ENCODE data around the gene CDC26. TPM values are rescaled to one million over a fixed set of nuclear protein-coding genes. Genes with fewer than 3 reads are reported as not detected.
A peak's percentile ranks its signal among the peaks of the same experiment; 100 is the strongest.

CDC26 gene
- total and polyA plus RNA-seq, 10 of the 15 experiments (the other 5 are each of a cell fraction or from before 2014, with no cell fraction given), result 28.2 to 156 (median 61.5) TPM

DNA sequence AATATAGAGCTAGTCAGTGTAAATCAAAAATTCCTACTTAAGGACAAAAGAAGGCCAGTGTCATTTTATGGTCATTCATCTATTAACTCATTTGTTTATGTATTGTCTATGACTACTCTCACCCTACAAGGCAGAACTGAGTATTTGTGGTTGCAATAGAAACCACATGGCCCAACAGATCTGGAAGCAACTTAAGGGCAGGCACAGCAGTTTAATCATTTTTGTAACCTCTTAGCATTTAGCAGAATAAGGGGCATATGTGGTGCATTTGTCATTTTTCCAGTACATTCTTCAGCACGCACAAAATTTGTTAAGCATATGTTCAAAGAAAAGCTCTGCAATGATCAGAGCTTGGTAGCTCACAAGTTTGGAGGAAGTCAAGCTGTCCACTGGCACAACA, 55.4 kb downstream of the CDC26 start (continued):
- no peak for TF ChIP-seq KDM1A (IDR thresholded peaks at IDR 0.05; ENCODE audit: borderline replicate concordance)
- no peak for TF ChIP-seq ZNF384 (IDR thresholded peaks at IDR 0.05; ENCODE audit: borderline replicate concordance, low read depth, low read length)
- TF ChIP-seq, protein P1, sequence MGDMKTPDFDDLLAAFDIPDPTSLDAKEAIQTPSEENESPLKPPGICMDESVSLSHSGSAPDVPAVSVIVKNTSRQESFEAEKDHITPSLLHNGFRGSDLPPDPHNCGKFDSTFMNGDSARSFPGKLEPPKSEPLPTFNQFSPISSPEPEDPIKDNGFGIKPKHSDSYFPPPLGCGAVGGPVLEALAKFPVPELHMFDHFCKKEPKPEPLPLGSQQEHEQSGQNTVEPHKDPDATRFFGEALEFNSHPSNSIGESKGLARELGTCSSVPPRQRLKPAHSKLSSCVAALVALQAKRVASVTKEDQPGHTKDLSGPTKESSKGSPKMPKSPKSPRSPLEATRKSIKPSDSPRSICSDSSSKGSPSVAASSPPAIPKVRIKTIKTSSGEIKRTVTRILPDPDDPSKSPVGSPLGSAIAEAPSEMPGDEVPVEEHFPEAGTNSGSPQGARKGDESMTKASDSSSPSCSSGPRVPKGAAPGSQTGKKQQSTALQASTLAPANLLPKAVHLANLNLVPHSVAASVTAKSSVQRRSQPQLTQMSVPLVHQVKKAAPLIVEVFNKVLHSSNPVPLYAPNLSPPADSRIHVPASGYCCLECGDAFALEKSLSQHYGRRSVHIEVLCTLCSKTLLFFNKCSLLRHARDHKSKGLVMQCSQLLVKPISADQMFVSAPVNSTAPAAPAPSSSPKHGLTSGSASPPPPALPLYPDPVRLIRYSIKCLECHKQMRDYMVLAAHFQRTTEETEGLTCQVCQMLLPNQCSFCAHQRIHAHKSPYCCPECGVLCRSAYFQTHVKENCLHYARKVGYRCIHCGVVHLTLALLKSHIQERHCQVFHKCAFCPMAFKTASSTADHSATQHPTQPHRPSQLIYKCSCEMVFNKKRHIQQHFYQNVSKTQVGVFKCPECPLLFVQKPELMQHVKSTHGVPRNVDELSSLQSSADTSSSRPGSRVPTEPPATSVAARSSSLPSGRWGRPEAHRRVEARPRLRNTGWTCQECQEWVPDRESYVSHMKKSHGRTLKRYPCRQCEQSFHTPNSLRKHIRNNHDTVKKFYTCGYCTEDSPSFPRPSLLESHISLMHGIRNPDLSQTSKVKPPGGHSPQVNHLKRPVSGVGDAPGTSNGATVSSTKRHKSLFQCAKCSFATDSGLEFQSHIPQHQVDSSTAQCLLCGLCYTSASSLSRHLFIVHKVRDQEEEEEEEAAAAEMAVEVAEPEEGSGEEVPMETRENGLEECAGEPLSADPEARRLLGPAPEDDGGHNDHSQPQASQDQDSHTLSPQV (IDR thresholded peaks at IDR 0.05), result no peak
- TF ChIP-seq ZNF622 (IDR thresholded peaks at IDR 0.05), result no peak
- TF ChIP-seq ZNF217 (IDR thresholded peaks at IDR 0.05), result no peak
- TF ChIP-seq ATF7 (IDR thresholded peaks at IDR 0.05; ENCODE audit: low read depth), result peak; percentile 64
- no peak for TF ChIP-seq SMAD5 (IDR thresholded peaks at IDR 0.05; ENCODE audit: low read depth)
- TF ChIP-seq SRF (IDR thresholded peaks at IDR 0.05; ENCODE audit: low read depth in 2 of 2, low read length in 2 of 2), result no peak
- TF ChIP-seq, protein P2, sequence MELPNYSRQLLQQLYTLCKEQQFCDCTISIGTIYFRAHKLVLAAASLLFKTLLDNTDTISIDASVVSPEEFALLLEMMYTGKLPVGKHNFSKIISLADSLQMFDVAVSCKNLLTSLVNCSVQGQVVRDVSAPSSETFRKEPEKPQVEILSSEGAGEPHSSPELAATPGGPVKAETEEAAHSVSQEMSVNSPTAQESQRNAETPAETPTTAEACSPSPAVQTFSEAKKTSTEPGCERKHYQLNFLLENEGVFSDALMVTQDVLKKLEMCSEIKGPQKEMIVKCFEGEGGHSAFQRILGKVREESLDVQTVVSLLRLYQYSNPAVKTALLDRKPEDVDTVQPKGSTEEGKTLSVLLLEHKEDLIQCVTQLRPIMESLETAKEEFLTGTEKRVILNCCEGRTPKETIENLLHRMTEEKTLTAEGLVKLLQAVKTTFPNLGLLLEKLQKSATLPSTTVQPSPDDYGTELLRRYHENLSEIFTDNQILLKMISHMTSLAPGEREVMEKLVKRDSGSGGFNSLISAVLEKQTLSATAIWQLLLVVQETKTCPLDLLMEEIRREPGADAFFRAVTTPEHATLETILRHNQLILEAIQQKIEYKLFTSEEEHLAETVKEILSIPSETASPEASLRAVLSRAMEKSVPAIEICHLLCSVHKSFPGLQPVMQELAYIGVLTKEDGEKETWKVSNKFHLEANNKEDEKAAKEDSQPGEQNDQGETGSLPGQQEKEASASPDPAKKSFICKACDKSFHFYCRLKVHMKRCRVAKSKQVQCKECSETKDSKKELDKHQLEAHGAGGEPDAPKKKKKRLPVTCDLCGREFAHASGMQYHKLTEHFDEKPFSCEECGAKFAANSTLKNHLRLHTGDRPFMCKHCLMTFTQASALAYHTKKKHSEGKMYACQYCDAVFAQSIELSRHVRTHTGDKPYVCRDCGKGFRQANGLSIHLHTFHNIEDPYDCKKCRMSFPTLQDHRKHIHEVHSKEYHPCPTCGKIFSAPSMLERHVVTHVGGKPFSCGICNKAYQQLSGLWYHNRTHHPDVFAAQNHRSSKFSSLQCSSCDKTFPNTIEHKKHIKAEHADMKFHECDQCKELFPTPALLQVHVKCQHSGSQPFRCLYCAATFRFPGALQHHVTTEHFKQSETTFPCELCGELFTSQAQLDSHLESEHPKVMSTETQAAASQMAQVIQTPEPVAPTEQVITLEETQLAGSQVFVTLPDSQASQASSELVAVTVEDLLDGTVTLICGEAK (IDR thresholded peaks at IDR 0.05; ENCODE audit: borderline replicate concordance), result no peak
- peak; percentile 72 for TF ChIP-seq JUNB (IDR thresholded peaks at IDR 0.05)
- no peak for TF ChIP-seq YY1 (IDR thresholded peaks at IDR 0.05; ENCODE audit: low read depth, low read length)
- TF ChIP-seq, protein P3, sequence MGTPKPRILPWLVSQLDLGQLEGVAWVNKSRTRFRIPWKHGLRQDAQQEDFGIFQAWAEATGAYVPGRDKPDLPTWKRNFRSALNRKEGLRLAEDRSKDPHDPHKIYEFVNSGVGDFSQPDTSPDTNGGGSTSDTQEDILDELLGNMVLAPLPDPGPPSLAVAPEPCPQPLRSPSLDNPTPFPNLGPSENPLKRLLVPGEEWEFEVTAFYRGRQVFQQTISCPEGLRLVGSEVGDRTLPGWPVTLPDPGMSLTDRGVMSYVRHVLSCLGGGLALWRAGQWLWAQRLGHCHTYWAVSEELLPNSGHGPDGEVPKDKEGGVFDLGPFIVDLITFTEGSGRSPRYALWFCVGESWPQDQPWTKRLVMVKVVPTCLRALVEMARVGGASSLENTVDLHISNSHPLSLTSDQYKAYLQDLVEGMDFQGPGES (IDR thresholded peaks at IDR 0.05), result no peak
- TF ChIP-seq HCFC1 (IDR thresholded peaks at IDR 0.05; ENCODE audit: low read length), result no peak
- TF ChIP-seq IKZF1 (conservative IDR thresholded peaks at IDR 0.05), result peak; percentile 39; the same call in 1 of the 2 replicates
- TF ChIP-seq, protein P4, sequence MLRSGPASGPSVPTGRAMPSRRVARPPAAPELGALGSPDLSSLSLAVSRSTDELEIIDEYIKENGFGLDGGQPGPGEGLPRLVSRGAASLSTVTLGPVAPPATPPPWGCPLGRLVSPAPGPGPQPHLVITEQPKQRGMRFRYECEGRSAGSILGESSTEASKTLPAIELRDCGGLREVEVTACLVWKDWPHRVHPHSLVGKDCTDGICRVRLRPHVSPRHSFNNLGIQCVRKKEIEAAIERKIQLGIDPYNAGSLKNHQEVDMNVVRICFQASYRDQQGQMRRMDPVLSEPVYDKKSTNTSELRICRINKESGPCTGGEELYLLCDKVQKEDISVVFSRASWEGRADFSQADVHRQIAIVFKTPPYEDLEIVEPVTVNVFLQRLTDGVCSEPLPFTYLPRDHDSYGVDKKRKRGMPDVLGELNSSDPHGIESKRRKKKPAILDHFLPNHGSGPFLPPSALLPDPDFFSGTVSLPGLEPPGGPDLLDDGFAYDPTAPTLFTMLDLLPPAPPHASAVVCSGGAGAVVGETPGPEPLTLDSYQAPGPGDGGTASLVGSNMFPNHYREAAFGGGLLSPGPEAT (IDR thresholded peaks at IDR 0.05; ENCODE audit: low read depth), result peak; percentile 47; the same call in 1 of the 2 replicates
- TF ChIP-seq, protein P5, sequence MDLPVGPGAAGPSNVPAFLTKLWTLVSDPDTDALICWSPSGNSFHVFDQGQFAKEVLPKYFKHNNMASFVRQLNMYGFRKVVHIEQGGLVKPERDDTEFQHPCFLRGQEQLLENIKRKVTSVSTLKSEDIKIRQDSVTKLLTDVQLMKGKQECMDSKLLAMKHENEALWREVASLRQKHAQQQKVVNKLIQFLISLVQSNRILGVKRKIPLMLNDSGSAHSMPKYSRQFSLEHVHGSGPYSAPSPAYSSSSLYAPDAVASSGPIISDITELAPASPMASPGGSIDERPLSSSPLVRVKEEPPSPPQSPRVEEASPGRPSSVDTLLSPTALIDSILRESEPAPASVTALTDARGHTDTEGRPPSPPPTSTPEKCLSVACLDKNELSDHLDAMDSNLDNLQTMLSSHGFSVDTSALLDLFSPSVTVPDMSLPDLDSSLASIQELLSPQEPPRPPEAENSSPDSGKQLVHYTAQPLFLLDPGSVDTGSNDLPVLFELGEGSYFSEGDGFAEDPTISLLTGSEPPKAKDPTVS (IDR thresholded peaks at IDR 0.05; ENCODE audit: low read depth, low read length), result no peak
- TF ChIP-seq, protein P6, sequence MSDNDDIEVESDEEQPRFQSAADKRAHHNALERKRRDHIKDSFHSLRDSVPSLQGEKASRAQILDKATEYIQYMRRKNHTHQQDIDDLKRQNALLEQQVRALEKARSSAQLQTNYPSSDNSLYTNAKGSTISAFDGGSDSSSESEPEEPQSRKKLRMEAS (IDR thresholded peaks at IDR 0.05; ENCODE audit: low read depth, low read length), result no peak
- TF ChIP-seq RFX5 (IDR thresholded peaks at IDR 0.05; ENCODE audit: low read depth, low read length), result no peak
- TF ChIP-seq HDAC6 (IDR thresholded peaks at IDR 0.05; ENCODE audit: unreplicated experiment), result no peak

Measured in GM12878 (cell line).